Measurements from ENCODE around the gene PLCH1.

The PLCH1 gene

DNA sequence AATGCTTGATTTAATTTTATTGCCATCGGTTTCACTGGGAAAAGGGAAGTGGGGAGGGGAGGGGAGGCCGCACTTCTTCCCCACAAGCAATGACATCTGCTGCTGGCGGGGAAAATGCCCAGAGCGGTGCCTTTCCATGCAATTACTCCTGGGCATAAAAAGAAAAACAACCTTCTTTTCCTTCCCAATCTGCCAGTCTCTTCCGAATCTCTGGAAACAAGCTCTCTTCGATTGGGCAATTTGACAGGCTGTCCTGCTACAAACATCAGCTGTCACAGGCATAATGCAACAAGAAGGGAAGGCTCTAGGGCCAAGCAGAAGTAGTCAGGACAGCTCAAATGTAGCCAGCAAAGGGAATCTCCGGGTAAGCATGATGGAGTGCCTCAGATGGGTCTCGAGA is 358.0 kb downstream of the PLCH1 start:
- ChIA-PET CTCF (interaction anchor here (0.6 to 2.9 kb wide), 3 partner anchors 97 to 315 kb away, joined by 3 to 16 read pairs (median 13); no protein-coding TSS in a partner anchor), POLR2A (no interaction called here)
- H3K4me1 ChIP-seq (ENCODE audit: control insufficient read depth, insufficient read depth, low read length), result no peaks in the 10 kb centered on the region
- H3K4me3 ChIP-seq (ENCODE audit: low read depth, low read length), result no peak overlapping the region
- no peak for TF ChIP-seq ZNF48 (tag by site-specific recombination; IDR thresholded peaks at IDR 0.05)
- no peak for TF ChIP-seq ZBTB6 (tag by site-specific recombination; IDR thresholded peaks at IDR 0.05)
- no peak for TF ChIP-seq ZNF175 (tag by site-specific recombination; IDR thresholded peaks at IDR 0.05)
- TF ChIP-seq ZNF654 (tag by site-specific recombination; IDR thresholded peaks at IDR 0.05; ENCODE audit: low read depth), result no peak
- no peak for TF ChIP-seq GFI1B (tag by site-specific recombination; IDR thresholded peaks at IDR 0.05)
- no peak for TF ChIP-seq ZNF221 (tag by site-specific recombination; IDR thresholded peaks at IDR 0.05; ENCODE audit: borderline replicate concordance)
- no peak for TF ChIP-seq ZSCAN5A (tag by site-specific recombination; IDR thresholded peaks at IDR 0.05)
- no peak for TF ChIP-seq PBX3 (CRISPR knock-in tag; IDR thresholded peaks at IDR 0.05)
- no peak for TF ChIP-seq ZSCAN23 (tag by site-specific recombination; IDR thresholded peaks at IDR 0.05)
- no peak for TF ChIP-seq ZNF140 (tag by site-specific recombination; IDR thresholded peaks at IDR 0.05)
- TF ChIP-seq SP7 (tag by site-specific recombination; IDR thresholded peaks at IDR 0.05), result no peak
- TF ChIP-seq ZNF785 (tag by site-specific recombination; IDR thresholded peaks at IDR 0.05), result no peak
- TF ChIP-seq ZNF211 (tag by site-specific recombination; IDR thresholded peaks at IDR 0.05; ENCODE audit: low read depth), result no peak
- no peak for TF ChIP-seq KLF8 (tag by site-specific recombination; IDR thresholded peaks at IDR 0.05)
- TF ChIP-seq ZBTB8A (tag by site-specific recombination; IDR thresholded peaks at IDR 0.05), result no peak
- TF ChIP-seq, protein P1, sequence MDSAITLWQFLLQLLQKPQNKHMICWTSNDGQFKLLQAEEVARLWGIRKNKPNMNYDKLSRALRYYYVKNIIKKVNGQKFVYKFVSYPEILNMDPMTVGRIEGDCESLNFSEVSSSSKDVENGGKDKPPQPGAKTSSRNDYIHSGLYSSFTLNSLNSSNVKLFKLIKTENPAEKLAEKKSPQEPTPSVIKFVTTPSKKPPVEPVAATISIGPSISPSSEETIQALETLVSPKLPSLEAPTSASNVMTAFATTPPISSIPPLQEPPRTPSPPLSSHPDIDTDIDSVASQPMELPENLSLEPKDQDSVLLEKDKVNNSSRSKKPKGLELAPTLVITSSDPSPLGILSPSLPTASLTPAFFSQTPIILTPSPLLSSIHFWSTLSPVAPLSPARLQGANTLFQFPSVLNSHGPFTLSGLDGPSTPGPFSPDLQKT (IDR thresholded peaks at IDR 0.05; ENCODE audit: borderline replicate concordance, low read depth, low read length), result no peak
- H3K27ac ChIP-seq (ENCODE audit: extremely low read depth, low read depth, low read length), result no peak overlapping the region
- no peaks in the 10 kb centered on the region for H3K9me3 ChIP-seq (ENCODE audit: control insufficient read depth, insufficient read depth, low read depth, low read length)
- H3K36me3 ChIP-seq (ENCODE audit: control insufficient read depth in 2 of 2, insufficient read depth in 1 of 2, low read length in 2 of 2), result no peaks in the 10 kb centered on the region

- no peaks in the 10 kb centered on the region for H3K36me3 ChIP-seq (ENCODE audit: control insufficient read depth in 2 of 2, insufficient read depth in 1 of 2, low read length in 2 of 2)
- no peaks in the 10 kb centered on the region for H3K9me3 ChIP-seq (ENCODE audit: control insufficient read depth, insufficient read depth, low read depth, low read length)
- POLR2A ChIA-PET, result no interaction called here
- H3K4me3 ChIP-seq (ENCODE audit: low read depth, low read length), result no peak overlapping the region
- H3K27ac ChIP-seq (ENCODE audit: extremely low read depth, low read depth, low read length), result no peak overlapping the region
- CTCF ChIA-PET, result interaction anchor here (0.6 to 2.3 kb wide), 2 partner anchors 98 to 316 kb away, joined by 3 to 16 read pairs; no protein-coding TSS in a partner anchor
- no peaks in the 10 kb centered on the region for H3K4me1 ChIP-seq (ENCODE audit: control insufficient read depth, insufficient read depth, low read length)
- no peak for TF ChIP-seq KLF8 (tag by site-specific recombination; IDR thresholded peaks at IDR 0.05)
- no peak for TF ChIP-seq HOXD13 (CRISPR knock-in tag; IDR thresholded peaks at IDR 0.05; ENCODE audit: borderline replicate concordance)
Observed at GRCh38 chr3:155385896-155386625, 358.8 kb downstream of the PLCH1 start.
